Measurements from ENCODE around the gene TFF1. TPM values are rescaled to one million over a fixed set of nuclear protein-coding genes. Genes with fewer than 3 reads are reported as not detected.

TFF1 gene
- total RNA-seq, 4 donors from 2014 or later: not detected

DNA sequence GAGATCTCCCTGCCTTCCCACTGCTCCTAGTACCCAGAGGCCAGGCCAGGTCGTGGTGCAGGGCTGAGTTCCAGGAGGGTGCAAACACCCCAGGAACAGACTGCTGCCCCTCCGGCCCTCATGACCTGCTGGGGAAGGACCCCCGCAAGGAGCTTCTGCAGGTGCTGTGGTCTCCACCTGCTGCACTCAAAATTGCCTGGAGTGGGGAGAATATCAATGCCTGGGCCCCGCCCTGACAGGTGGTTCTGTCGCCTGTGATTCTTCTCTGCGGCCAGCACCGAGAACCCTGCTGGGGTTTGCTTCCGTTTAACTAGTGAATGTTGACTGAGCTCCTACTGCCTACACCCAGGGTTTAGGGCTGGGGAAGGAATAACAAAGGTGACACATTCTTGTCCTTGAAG lies 49.0 kb downstream of the TFF1 start:
- 76 to 77% methylated on average over 6 to 7 of the region's 8 CpGs for WGBS, 2 donors
- no peaks in the 10 kb centered on the region for H3K27me3 ChIP-seq
- TF ChIP-seq, protein P1, sequence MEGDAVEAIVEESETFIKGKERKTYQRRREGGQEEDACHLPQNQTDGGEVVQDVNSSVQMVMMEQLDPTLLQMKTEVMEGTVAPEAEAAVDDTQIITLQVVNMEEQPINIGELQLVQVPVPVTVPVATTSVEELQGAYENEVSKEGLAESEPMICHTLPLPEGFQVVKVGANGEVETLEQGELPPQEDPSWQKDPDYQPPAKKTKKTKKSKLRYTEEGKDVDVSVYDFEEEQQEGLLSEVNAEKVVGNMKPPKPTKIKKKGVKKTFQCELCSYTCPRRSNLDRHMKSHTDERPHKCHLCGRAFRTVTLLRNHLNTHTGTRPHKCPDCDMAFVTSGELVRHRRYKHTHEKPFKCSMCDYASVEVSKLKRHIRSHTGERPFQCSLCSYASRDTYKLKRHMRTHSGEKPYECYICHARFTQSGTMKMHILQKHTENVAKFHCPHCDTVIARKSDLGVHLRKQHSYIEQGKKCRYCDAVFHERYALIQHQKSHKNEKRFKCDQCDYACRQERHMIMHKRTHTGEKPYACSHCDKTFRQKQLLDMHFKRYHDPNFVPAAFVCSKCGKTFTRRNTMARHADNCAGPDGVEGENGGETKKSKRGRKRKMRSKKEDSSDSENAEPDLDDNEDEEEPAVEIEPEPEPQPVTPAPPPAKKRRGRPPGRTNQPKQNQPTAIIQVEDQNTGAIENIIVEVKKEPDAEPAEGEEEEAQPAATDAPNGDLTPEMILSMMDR (IDR thresholded peaks at IDR 0.05): no peak
- TF ChIP-seq EP300 (IDR thresholded peaks at IDR 0.05) (no peak), POLR2A (IDR thresholded peaks at IDR 0.05) (no peak)
- peaks cover 0 to 12% (median 3%) of the 10 kb centered on the region in 4 donors for H3K4me1 ChIP-seq
- no peaks in the 10 kb centered on the region for H3K9me3 ChIP-seq
- H3K36me3 ChIP-seq: no peaks in the 10 kb centered on the region
- DNase-seq (ENCODE audit: low spot score in 2 of 2): no peak
- no peak overlapping the region for H3K4me3 ChIP-seq
- H3K27ac ChIP-seq: peak overlapping the region in 1 of 4 donors; percentile 19

DNA sequence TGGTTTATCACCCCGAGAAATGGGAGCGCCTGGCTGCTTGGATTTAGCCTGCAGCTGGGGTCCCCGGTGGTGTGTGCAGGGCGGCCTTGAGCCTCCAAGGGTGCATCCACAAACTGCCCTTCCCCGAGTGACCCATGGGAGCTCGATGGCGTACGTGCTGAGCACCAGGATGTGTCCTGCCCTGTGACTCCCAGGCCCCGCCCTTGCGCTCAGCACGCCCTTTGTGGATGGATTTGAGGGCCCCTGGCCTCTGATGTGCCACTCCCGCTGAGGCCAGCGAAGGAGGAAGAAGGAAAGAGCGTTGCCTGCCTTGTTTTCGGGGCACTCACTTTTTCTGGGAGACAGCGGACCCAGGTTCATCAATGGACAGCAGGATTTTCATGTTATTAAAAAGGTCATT lies 49.4 kb downstream of the TFF1 start:
- WGBS, 2 donors: 87 to 92% methylated on average over 10 to 15 of the region's 16 CpGs
- no peaks in the 10 kb centered on the region for H3K9me3 ChIP-seq
- DNase-seq (ENCODE audit: low spot score in 2 of 2): no peak
- H3K27me3 ChIP-seq: no peaks in the 10 kb centered on the region
- no peak overlapping the region for H3K4me3 ChIP-seq
- H3K36me3 ChIP-seq: no peaks in the 10 kb centered on the region
- peaks cover 0 to 12% (median 3%) of the 10 kb centered on the region in 4 donors for H3K4me1 ChIP-seq
- no peak for TF ChIP-seq POLR2A (IDR thresholded peaks at IDR 0.05)
- TF ChIP-seq EP300 (IDR thresholded peaks at IDR 0.05): no peak
- TF ChIP-seq, protein P1 (IDR thresholded peaks at IDR 0.05): no peak
- peak overlapping the region in 1 of 4 donors; percentile 45 for H3K27ac ChIP-seq

DNA sequence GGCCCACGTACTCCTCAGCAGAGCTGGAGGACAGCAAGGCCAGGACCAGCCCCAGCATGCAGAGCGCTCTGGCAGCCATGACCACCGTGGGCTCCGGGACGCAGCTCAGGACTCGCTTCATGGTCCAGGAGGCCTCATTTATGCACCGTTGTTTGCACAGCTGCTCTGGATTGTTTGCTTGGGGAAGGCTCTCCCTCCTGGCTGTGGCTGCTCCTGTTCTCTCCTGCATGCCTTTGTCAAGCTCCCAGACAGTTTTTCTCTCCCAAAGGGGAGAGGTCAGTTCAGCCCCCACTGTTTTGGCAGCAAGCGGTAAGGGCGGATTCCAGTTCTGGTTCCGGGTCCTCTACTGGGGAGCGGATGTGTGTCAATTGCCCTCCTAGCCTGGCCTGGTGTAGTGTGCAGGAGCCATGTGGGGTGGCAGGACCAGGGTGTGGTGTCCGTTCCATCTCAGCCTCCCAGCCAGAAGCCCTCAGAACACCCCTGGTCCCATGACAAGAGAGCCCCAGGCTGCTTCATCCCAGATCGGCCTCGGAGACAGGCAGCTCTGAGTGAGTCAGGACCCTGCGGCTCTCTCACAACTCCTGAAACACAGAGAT lies 50.9 kb downstream of the TFF1 start, which contains the start of gene TFF3:
TFF3 (minus strand) TSS at position 114 of the 596 bp plus-strand sequence; CDS start at position 79, 35 bp downstream.
- TF ChIP-seq, protein P1 (IDR thresholded peaks at IDR 0.05): no peak
- no peak for TF ChIP-seq EP300 (IDR thresholded peaks at IDR 0.05)
- Histone ChIP-seq H3K9me3 (no peaks in the 10 kb centered on the region), H3K4me1 (peaks cover 0 to 15% (median 3%) of the 10 kb centered on the region in 4 donors), H3K27me3 (no peaks in the 10 kb centered on the region), H3K4me3 (peak within 1 kb of the TSS in 1 of 4 donors; percentile 5), H3K27ac (peak within 1 kb of the TSS in 2 of 4 donors; percentile 7 to 45), H3K36me3 (no peaks in the 10 kb centered on the region)
- no peak for DNase-seq (ENCODE audit: low spot score in 2 of 2)
- WGBS, 2 donors: 55 to 62% methylated on average over 11 to 12 of the region's 15 CpGs

DNA sequence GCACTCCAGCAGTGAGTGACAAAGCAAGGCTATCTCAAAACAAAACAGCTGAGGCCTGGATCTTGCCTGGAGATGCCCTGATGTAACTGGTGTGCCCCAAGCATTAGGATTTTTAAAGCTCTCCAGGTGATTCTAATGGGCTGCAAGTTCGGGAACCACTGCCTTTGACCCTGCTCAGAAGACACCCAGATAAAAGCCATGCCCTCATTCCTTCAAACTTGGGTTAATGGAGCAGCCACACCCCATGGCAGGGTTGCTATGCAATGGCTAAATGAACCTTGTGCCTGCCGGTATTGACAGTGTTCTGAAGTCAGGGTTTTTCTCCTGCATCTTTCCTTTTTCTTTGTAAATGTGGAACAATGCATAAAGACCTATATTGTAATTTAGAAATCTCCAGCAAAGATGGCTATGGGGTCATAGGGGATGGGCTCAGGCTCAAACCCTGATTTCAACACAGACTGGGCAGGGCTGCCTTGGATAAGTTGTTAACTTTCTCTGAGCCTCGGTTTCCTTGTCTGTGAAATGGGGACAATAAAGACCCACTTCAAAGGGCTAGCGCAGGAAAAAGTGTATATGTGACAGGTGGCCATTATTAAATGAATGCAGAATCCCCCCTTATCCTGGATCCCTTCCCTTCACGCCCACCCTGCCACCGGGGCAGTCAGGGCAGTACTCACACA lies 51.6 kb downstream of the TFF1 start:
- H3K4me3 ChIP-seq: peak overlapping the region in 1 of 4 donors; percentile 5
- DNase-seq (ENCODE audit: low spot score in 2 of 2): no peak
- H3K4me1 ChIP-seq: peaks cover 0 to 22% (median 3%) of the 10 kb centered on the region in 4 donors
- peak overlapping the region in 2 of 4 donors; percentile 7 to 40 for H3K27ac ChIP-seq
- H3K9me3 ChIP-seq: no peaks in the 10 kb centered on the region
- H3K36me3 ChIP-seq: no peaks in the 10 kb centered on the region
- WGBS, 2 donors: 61 to 80% methylated on average over 6 of the region's 6 CpGs
- TF ChIP-seq, protein P1 (IDR thresholded peaks at IDR 0.05): no peak
- TF ChIP-seq EP300 (IDR thresholded peaks at IDR 0.05): no peak
- no peak for TF ChIP-seq POLR2A (IDR thresholded peaks at IDR 0.05)
- H3K27me3 ChIP-seq: no peaks in the 10 kb centered on the region

DNA sequence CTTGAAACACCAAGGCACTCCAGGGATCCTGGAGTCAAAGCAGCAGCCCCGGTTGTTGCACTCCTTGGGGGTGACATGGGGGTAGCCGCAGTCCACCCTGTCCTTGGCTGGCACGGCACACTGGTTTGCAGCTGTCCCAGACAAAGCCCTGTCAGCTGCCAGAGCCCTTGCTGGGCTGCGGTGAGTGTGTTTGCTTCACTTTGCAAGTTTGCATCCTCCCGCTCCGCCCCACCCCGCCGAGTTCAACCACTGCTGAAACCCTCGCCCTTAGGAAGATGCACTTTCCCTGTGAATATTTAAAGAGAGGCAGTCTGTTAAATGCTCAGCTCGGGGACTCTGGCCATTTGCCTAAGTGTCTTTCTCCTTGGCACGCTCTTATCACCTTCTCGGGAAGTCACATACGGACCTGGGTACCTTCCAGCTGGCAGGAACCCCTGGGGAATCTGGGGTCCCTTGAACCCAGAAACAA lies 52.8 kb downstream of the TFF1 start:
- no peak for DNase-seq (ENCODE audit: low spot score in 2 of 2)
- Histone ChIP-seq H3K27me3 (peaks cover 0 to 5% of the 10 kb centered on the region in 2 donors), H3K4me1 (peaks cover 0 to 26% (median 3%) of the 10 kb centered on the region in 4 donors), H3K36me3 (no peaks in the 10 kb centered on the region), H3K27ac (peak overlapping the region in 1 of 4 donors; percentile 50), H3K4me3 (no peak overlapping the region), H3K9me3 (no peaks in the 10 kb centered on the region)
- no peak for TF ChIP-seq EP300 (IDR thresholded peaks at IDR 0.05)
- no peak for TF ChIP-seq POLR2A (IDR thresholded peaks at IDR 0.05)
- TF ChIP-seq, protein P1 (IDR thresholded peaks at IDR 0.05): no peak
- WGBS, 2 donors: 61 to 63% methylated on average over 11 to 12 of the region's 13 CpGs
